ENCODE results near the gene SPRYD3. TPM values are rescaled to one million over a fixed set of nuclear protein-coding genes. Genes with fewer than 3 reads are reported as not detected.
"Not testable (repeated sequence)": the region's sequence is repeated elsewhere in the genome, so short reads cannot be mapped to it uniquely, and the experiment has no call there.

SPRYD3 gene
- total RNA-seq, 4 donors from 2014 or later, result 27.8 to 38.7 (median 34.8) TPM

DNA sequence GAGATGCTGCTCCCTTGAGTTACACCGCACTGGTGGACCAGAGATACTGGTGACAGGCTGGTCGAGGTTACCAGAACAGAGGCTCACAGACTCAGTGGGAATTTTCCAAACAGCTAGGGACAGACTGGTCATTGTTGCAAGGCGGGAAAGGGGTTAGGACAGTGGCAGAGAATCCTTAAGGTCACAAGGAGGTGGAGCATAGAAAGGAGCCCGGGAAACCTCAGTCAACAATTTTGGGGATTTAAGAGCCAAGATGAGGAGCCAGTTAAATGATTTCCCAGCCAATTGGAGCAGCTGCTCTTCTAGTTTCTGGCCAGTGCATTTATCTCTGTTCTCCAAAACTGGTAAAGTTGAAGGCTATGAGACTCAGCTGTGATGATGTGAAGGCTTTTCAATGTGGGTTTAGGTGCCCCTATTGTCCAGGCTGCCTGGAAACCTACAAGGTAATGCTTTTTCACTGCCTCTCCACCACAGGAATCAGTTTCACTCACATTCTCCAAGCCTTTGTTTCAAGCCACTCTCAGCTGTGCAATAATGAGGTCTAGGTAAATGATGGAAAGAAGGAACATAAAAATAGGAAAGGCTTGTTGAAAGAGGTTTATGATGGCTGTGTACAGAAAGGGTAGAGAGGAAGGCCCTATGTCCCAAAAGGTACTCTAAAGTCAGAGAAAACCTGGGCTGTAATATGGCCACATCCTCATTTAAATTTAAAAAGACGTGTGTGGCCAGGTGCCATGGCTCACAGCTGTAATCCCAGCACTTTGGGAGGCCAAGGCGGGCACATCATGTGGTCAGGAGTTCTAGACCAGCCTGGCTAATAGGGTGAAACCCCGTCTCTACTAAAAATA, 36.4 kb downstream of the SPRYD3 start:
- Histone ChIP-seq H3K4me1 (peaks cover 0 to 30% (median 7%) of the 10 kb centered on the region in 4 donors), H3K27ac (no peak overlapping the region), H3K4me3 (no peak overlapping the region), H3K27me3 (no peaks in the 10 kb centered on the region), H3K36me3 (peaks cover 0 to 26% (median 0%) of the 10 kb centered on the region in 3 donors), H3K9me3 (no peaks in the 10 kb centered on the region)
- TF ChIP-seq POLR2A (IDR thresholded peaks at IDR 0.05), result no peak
- TF ChIP-seq, protein P1, sequence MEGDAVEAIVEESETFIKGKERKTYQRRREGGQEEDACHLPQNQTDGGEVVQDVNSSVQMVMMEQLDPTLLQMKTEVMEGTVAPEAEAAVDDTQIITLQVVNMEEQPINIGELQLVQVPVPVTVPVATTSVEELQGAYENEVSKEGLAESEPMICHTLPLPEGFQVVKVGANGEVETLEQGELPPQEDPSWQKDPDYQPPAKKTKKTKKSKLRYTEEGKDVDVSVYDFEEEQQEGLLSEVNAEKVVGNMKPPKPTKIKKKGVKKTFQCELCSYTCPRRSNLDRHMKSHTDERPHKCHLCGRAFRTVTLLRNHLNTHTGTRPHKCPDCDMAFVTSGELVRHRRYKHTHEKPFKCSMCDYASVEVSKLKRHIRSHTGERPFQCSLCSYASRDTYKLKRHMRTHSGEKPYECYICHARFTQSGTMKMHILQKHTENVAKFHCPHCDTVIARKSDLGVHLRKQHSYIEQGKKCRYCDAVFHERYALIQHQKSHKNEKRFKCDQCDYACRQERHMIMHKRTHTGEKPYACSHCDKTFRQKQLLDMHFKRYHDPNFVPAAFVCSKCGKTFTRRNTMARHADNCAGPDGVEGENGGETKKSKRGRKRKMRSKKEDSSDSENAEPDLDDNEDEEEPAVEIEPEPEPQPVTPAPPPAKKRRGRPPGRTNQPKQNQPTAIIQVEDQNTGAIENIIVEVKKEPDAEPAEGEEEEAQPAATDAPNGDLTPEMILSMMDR (IDR thresholded peaks at IDR 0.05), result no peak
- DNase-seq, result no peak

DNA sequence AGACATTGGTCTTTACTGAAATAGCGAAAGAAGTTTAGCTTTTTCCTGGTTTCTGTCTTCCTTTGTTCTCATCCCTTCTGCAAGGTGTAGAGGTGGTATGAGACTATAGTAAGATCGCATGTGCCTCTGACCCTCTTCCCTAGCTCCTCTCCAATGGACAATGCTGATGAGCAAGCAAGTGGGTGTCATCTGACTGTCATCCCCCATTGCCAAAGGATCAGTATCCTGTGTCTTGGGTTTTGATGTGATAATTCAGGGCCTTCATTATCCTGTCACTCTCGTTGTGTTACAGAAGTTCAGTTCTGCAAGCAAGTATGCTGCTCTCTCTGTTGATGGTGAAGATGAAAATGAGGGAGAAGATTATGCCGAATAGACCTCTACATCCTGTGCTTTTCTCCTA, 39.3 kb downstream of the SPRYD3 start:
- Histone ChIP-seq H3K27ac (peak overlapping the region in 1 of 4 donors; percentile 67), H3K4me3 (no peak overlapping the region), H3K27me3 (no peaks in the 10 kb centered on the region), H3K9me3 (no peaks in the 10 kb centered on the region), H3K36me3 (peaks cover 0 to 56% (median 3%) of the 10 kb centered on the region in 3 donors), H3K4me1 (peaks cover 0 to 22% (median 0%) of the 10 kb centered on the region in 4 donors)
- DNase-seq, result no peak
- no peak for TF ChIP-seq POLR2A (IDR thresholded peaks at IDR 0.05)
- TF ChIP-seq, protein P1 (IDR thresholded peaks at IDR 0.05), result no peak

DNA sequence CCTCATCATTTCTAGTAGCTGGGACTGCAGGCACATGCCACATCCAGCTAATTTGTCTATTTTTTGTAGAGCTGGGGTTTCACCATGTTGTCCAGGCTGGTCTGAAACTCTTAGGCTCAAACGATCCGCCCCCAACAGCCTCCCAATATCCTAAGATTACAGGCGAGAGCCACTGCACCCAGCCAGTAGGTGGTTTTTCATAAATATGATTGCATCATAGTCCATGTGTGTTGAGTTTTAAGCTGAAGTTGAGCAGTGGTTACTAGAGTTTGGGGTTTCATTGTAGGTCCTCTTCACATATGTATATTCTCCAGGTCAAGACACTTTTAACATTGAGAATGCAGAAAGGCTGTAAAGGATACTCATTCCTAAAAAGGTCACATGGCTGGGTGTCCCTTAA, 42.4 kb downstream of the SPRYD3 start:
- Histone ChIP-seq H3K9me3 (no peaks in the 10 kb centered on the region), H3K4me1 (peaks cover 0 to 9% (median 0%) of the 10 kb centered on the region in 4 donors), H3K36me3 (peaks cover 0 to 84% (median 11%) of the 10 kb centered on the region in 3 donors), H3K4me3 (no peak overlapping the region), H3K27ac (no peak overlapping the region), H3K27me3 (no peaks in the 10 kb centered on the region)
- no peak for TF ChIP-seq POLR2A (IDR thresholded peaks at IDR 0.05)
- TF ChIP-seq, protein P1 (IDR thresholded peaks at IDR 0.05), result no peak
- DNase-seq, result no peak

DNA sequence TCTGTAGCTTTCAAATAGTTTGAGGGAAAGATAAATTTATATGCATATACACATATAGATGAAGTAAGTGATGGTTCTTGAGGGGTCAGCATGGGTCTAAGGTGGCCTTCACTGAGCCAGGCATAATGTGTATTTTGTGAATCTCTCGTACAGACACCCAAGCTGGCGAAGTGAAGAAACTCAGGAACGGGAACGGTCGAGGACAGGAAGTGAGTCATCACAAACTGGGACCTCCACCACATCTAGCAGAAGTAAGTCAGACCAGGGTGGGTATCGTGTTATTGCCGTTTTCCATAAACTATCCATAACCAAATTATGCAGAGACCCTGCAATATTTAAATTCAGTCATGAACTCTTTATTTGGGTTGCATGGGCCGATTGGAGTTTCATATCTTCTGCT, 44.7 kb downstream of the SPRYD3 start:
- no peak for DNase-seq
- Histone ChIP-seq H3K9me3 (no peaks in the 10 kb centered on the region), H3K27me3 (no peaks in the 10 kb centered on the region), H3K4me1 (peaks cover 0 to 9% (median 0%) of the 10 kb centered on the region in 4 donors), H3K4me3 (no peak overlapping the region), H3K36me3 (peaks cover 0 to 90% (median 11%) of the 10 kb centered on the region in 3 donors), H3K27ac (no peak overlapping the region)
- TF ChIP-seq POLR2A (IDR thresholded peaks at IDR 0.05), result no peak
- TF ChIP-seq, protein P1 (IDR thresholded peaks at IDR 0.05), result no peak

DNA sequence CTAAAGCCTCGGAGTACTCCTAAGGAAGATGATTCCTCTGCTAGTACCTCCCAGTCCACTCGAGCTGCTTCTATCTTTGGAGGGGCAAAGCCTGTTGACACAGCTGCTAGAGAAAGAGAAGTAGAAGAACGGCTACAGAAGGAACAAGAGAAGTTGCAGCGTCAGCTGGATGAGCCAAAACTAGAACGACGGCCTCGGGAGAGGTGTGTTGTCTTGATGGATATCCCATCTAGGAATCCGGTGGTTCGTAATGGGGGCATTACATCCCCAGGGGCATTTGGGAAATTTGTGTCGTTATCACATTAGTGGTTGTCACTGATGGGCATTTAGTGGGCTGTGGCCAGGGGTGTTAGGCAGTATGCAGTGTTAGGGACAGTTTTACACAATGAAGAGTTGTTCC, 45.4 kb downstream of the SPRYD3 start:
- DNase-seq, H3K4me3 ChIP-seq, H3K4me1 ChIP-seq, H3K27me3 ChIP-seq, H3K9me3 ChIP-seq, H3K27ac ChIP-seq: not testable (repeated sequence)
- H3K36me3 ChIP-seq, result peaks cover 0 to 90% (median 11%) of the 10 kb centered on the region in 3 donors

DNA sequence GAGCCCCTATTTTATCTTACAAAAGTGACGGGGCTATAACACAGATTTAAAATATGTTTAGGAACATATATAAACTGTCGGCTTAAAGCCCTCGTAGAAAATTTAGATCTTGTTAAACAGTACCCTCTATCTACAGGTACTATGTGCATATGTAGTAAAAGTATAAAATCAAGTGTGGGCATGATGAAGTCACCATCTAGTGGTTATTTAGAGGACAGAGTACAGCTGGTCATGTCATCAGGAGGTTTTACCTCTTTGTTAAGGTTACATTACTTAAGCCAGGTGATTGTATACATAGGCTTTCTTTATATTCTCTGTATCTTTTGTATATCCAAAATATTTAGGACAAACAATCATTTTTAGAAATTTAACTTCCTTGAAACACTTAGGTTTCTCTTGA, 47.6 kb downstream of the SPRYD3 start:
- TF ChIP-seq POLR2A (IDR thresholded peaks at IDR 0.05), result no peak
- TF ChIP-seq, protein P1 (IDR thresholded peaks at IDR 0.05), result peak in 3 of 6 experiments; percentile 46 to 63 (median 51)
- Histone ChIP-seq H3K9me3 (no peaks in the 10 kb centered on the region), H3K36me3 (peaks cover under 1 to 92% (median 8%) of the 10 kb centered on the region in 3 donors), H3K27ac (peak overlapping the region in 1 of 4 donors; percentile 10), H3K27me3 (no peaks in the 10 kb centered on the region), H3K4me1 (no peaks in the 10 kb centered on the region), H3K4me3 (no peak overlapping the region)
- no peak for DNase-seq

DNA sequence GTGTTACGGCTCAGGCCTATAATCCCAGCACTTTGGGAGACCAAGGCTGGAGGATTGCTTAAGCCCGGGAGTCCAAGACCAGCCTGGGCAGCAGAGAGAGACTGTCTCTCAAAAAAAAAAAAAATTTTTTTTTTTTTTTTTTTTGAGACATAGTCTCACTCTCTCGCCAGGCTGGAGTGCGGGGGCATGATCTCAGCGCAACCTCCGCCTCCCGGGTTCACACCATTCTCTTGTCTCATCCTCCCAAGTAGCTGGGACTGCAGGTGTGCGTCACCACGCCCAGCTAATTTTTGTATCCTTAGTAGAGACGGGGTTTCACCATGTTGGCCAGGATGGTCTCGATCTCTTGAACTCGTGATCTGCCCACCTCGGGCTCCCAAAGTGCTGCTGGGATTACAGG, 52.2 kb downstream of the SPRYD3 start:
- not testable (repeated sequence) for H3K27ac ChIP-seq, H3K4me3 ChIP-seq, H3K9me3 ChIP-seq, H3K27me3 ChIP-seq, DNase-seq, H3K4me1 ChIP-seq
- H3K36me3 ChIP-seq, result peaks cover 0 to 94% (median 5%) of the 10 kb centered on the region in 3 donors

All from Peyer's patch (tissue), 4 donors.